A673 (cell line): Measurements from ENCODE around the gene ALG1.

ENCODE experiments used
- CTCF ChIP-seq: fragments of 300-800, 200-600 bp; sonication (generic); conservative IDR thresholded peaks from 2 replicates; pipeline ENCODE4 v1.5.1; 2017; ENCODE audit warnings: low read depth, mild to moderate bottlenecking, antibody characterized with exemption, low read length, moderate library complexity, mixed read lengths
- EZH2 ChIP-seq: fragments of 200-600 bp; sonication (generic); IDR thresholded peaks from 2 replicates; pipeline ENCODE4 v1.6.1; 2017; ENCODE audit warnings: borderline replicate concordance, low read depth, mild to moderate bottlenecking, mixed read lengths, antibody characterized with exemption, low read length; ENCODE audit not compliant: poor library complexity, severe bottlenecking

- no peak for TF ChIP-seq CTCF
- TF ChIP-seq EZH2 = no peak
These were observed 38.9 kb upstream of the ALG1 start for GRCh38 chr16:5032748-5033167.
